Caco-2 (cell line): ENCODE data around the gene MAPK8IP3. TPM values are rescaled to one million over a fixed set of nuclear protein-coding genes. Genes with fewer than 3 reads are reported as not detected.
A peak's percentile ranks its signal among the peaks of the same experiment; 100 is the strongest.
"Not testable (repeated sequence)": the region's sequence is repeated elsewhere in the genome, so short reads cannot be mapped to it uniquely, and the experiment has no call there.

ENCODE experiments used
- BruUV-seq: library from RNA; stranded (reverse); fragments of 400-500 nt; replicated peaks from 2 replicates; lab custom pipeline; 2021; lab: Mats Ljungman, UMichigan
- CTCF ChIA-PET: fragments of 300-600 bp; sonication (Branson Sonifier 250); formaldehyde crosslinking; loops from one replicate; lab custom pipeline; 2022; ENCODE audit warnings: antibody characterized with exemption; lab: Charles Lee
- POLR2A ChIA-PET: fragments of 300-600 bp; sonication (Branson Sonifier 250); formaldehyde crosslinking; loops from one replicate; lab custom pipeline; 2022; ENCODE audit warnings: antibody characterized with exemption; lab: Charles Lee
- DNase-seq, 2 experiments: peaks; one replicate each; pipeline versions ENCODE4 v3.0.0 to v3.0.0-alpha.2; 2020 to 2022
- H3K27me3 ChIP-seq: replicated peaks from 2 replicates; pipeline ENCODE4 v1.6.0; 2011; ENCODE audit warnings: low read length; ENCODE audit not compliant: control insufficient read depth, insufficient read depth
- H3K36me3 ChIP-seq: 2 replicates; pipeline ENCODE4 v1.5.1; 2011; ENCODE audit warnings: low read length; ENCODE audit not compliant: control insufficient read depth, insufficient read depth
- H3K4me1 ChIP-seq: fragments of 250-450 bp; sonication (Bioruptor Pico); 2 replicates; pipeline ENCODE4 v1.5.1; 2020; ENCODE audit warnings: mild to moderate bottlenecking
- H3K4me3 ChIP-seq: 2 replicates; pipeline ENCODE4 v1.5.1; 2011; ENCODE audit warnings: low read depth, mild to moderate bottlenecking, control low read depth, low read length
- H3K9me3 ChIP-seq: fragments of 250-450 bp; sonication (Bioruptor Pico); 2 replicates; pipeline ENCODE4 v1.5.1; 2020; ENCODE audit warnings: mild to moderate bottlenecking, moderate library complexity
- H3K27ac Mint-ChIP-seq: one replicate; pipeline ENCODE4 v1.8.0; 2022; ENCODE audit warnings: mixed read lengths; ENCODE audit not compliant: unreplicated experiment
- H3K27me3 Mint-ChIP-seq: one replicate; pipeline ENCODE4 v1.8.0; 2022; ENCODE audit warnings: mixed read lengths; ENCODE audit not compliant: insufficient read depth, unreplicated experiment
- H3K36me3 Mint-ChIP-seq: one replicate; pipeline ENCODE4 v1.8.0; 2022; ENCODE audit warnings: mild to moderate bottlenecking, mixed read lengths; ENCODE audit not compliant: insufficient read depth, unreplicated experiment
- H3K4me1 Mint-ChIP-seq: one replicate; pipeline ENCODE4 v1.8.0; 2022; ENCODE audit warnings: low read depth, mixed read lengths; ENCODE audit not compliant: unreplicated experiment
- H3K4me3 Mint-ChIP-seq: one replicate; pipeline ENCODE4 v1.8.0; 2022; ENCODE audit warnings: mild to moderate bottlenecking, moderate library complexity, mixed read lengths; ENCODE audit not compliant: unreplicated experiment
- H3K9me3 Mint-ChIP-seq: one replicate; pipeline ENCODE4 v1.8.0; 2022; ENCODE audit warnings: mixed read lengths; ENCODE audit not compliant: unreplicated experiment
- CTCF ChIP-seq, 2 experiments: fragments of 200-600 bp in 1 of 2; IDR thresholded peaks; 1 replicate in 1 of 2; 2 replicates in 1 of 2; pipeline versions ENCODE4 v1.5.1 to v1.8.0; 2011 to 2022; ENCODE audit warnings: antibody characterized with exemption in 1 of 2, control low read depth in 1 of 2, inconsistent platforms in 1 of 2, low read depth in 1 of 2, low read length in 1 of 2, mild to moderate bottlenecking in 1 of 2, moderate library complexity in 1 of 2; ENCODE audit not compliant: insufficient read depth in 1 of 2, severe bottlenecking in 1 of 2, unreplicated experiment in 1 of 2
- intact Hi-C: fragments of 100-400 bp; cut with micrococcal nuclease; formaldehyde crosslinking; loops from one replicate; pipeline ENCODE4 v1.10.0; 2022; ENCODE audit not compliant: unreplicated experiment
- total RNA-seq: library from RNA; stranded (reverse); gene quantifications from 2 replicates; pipeline ENCODE4 v1.2.3, GENCODE V29; 2022

MAPK8IP3 gene
- total RNA-seq, 1 experiment from 2014 or later = 60.5 TPM

DNA sequence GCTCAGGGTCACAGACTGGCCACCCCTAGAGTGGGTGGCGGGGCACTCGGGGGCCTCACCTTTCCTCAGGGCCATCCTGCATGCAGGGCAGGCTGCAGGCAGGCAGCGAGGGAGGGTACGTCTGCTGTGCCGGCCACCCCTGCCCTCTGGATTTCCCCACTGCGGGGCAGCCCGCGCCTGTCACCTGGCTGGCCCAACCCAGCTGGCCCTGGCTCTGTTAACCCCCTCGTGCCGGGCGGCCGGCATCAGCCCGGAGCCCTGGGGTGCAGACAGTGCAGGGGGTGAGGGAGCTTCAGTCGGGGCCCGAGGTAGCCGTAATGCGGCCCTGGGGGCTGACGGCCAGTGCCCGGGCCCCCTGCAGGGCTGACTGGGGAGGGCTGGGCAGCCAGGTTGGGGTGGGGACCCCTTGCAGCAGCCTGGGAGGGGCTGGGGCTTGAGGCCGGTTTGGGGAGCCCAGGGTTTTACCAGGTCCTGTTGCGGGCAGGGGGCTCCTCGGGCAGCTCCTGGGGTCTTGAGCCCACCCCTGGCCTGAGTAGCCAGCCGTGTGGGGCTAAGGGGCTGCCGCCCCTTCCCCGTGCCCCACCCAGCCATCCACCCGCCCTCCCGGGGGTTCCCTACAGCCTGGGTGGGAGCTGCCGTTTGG, 87.7 kb downstream of the MAPK8IP3 start, which contains the start of gene IGFALS:
TSS of gene IGFALS (minus strand) at position 128 of the 643 bp plus-strand sequence. CDS start at position 75, 53 bp downstream.
- intact Hi-C loops = no loop called here
- peaks cover 7% of the 10 kb centered on the region for H3K36me3 Mint-ChIP-seq
- CTCF ChIA-PET = interaction anchor here (2.1 kb wide), 1 partner anchor 11 kb away, joined by 5 read pairs; the partner anchor contains the start of genes NUBP2 and SPSB3

DNA sequence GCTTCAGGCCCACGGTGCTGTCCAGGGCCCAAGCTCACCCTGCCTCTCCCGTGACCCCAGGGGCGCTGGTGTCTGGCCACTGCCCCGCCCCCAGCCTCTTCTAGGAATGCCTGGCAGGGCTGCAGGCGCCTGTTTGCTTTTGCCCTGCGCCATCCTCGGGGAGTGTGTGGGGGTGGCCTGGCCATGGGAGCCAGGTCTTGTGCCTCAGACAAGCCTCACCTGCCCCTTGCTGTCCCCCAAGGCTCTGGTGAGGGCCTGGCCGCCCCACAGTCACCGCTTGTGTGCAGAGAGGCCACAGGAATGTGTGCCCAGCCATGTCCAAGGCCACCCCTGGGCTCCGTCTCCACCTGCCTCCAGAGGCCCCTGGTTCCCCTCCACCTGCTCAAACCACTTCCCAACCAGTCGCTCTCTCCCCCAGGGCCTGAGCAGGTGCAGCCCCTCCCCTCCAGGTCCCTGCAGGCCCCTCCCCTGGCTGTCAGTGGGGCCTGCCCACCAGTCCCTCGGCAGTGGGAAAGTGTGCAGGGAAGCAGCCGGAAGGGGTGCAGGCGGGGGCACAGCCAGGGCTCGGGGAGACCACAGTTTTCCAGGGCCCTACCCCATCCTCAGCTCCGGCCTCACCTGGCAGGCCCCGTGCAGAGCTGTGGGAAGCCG, 88.4 kb downstream of the MAPK8IP3 start:
- intact Hi-C loops = no loop called here
- Mint-ChIP-seq H3K9me3 (no peaks in the 10 kb centered on the region), H3K4me1 (no peaks in the 10 kb centered on the region), H3K4me3 (no peak overlapping the region), H3K36me3 (peaks cover under 1% of the 10 kb centered on the region), H3K27me3 (no peaks in the 10 kb centered on the region), H3K27ac (no peak overlapping the region)
- ChIA-PET CTCF (interaction anchor here (2.1 kb wide), 1 partner anchor 12 kb away, joined by 5 read pairs; the partner anchor contains the start of genes NUBP2 and SPSB3), POLR2A (no interaction called here)
- H3K27me3 ChIP-seq = no peaks in the 10 kb centered on the region
- no peaks in the 10 kb centered on the region for H3K4me1 ChIP-seq
- H3K4me3 ChIP-seq = no peak overlapping the region
- H3K36me3 ChIP-seq = no peaks in the 10 kb centered on the region
- no TSS peak for BruUV-seq
- H3K9me3 ChIP-seq = peaks cover 14% of the 10 kb centered on the region; the same call in 1 of the 2 replicates
- DNase-seq = peak in 1 of 2 experiments; percentile 35
- no peak for TF ChIP-seq CTCF (IDR thresholded peaks at IDR 0.05; ENCODE audit: insufficient read depth in 1 of 2, low read depth in 1 of 2, low read length in 1 of 2, severe bottlenecking in 1 of 2, unreplicated experiment in 1 of 2)

More for the DNA sequence above, 87.7 kb downstream of the MAPK8IP3 start, which contains the start of gene IGFALS:
- BruUV-seq = no TSS peak
- POLR2A ChIA-PET = no interaction called here
- Histone ChIP-seq H3K4me1 (no peaks in the 10 kb centered on the region), H3K4me3 (no peak within 1 kb of the TSS), H3K27me3 (no peaks in the 10 kb centered on the region), H3K9me3 (peaks cover 14% of the 10 kb centered on the region; the same call in 1 of the 2 replicates), H3K36me3 (no peaks in the 10 kb centered on the region)
- no peaks in the 10 kb centered on the region for H3K4me1 Mint-ChIP-seq
- H3K9me3 Mint-ChIP-seq = no peaks in the 10 kb centered on the region
- H3K4me3 Mint-ChIP-seq = no peak within 1 kb of the TSS
- TF ChIP-seq CTCF (IDR thresholded peaks at IDR 0.05; ENCODE audit: insufficient read depth in 1 of 2, low read depth in 1 of 2, low read length in 1 of 2, severe bottlenecking in 1 of 2, unreplicated experiment in 1 of 2) = no peak
- no peaks in the 10 kb centered on the region for H3K27me3 Mint-ChIP-seq
- peak in 1 of 2 experiments; percentile 30 for DNase-seq
- H3K27ac Mint-ChIP-seq = no peak within 1 kb of the TSS

- ChIA-PET CTCF (no interaction called here), POLR2A (no interaction called here)
- H3K4me1 Mint-ChIP-seq = no peaks in the 10 kb centered on the region
- H3K36me3 Mint-ChIP-seq = no peaks in the 10 kb centered on the region
- intact Hi-C loops = no loop called here
- Histone ChIP-seq H3K4me3 (no peak overlapping the region), H3K36me3 (no peaks in the 10 kb centered on the region), H3K27me3 (no peaks in the 10 kb centered on the region), H3K4me1 (no peaks in the 10 kb centered on the region), H3K9me3 (peaks cover 14% of the 10 kb centered on the region; the same call in 1 of the 2 replicates)
- H3K27ac Mint-ChIP-seq = no peak overlapping the region
- BruUV-seq = no TSS peak
- no peaks in the 10 kb centered on the region for H3K9me3 Mint-ChIP-seq
- DNase-seq = no peak
- H3K27me3 Mint-ChIP-seq = no peaks in the 10 kb centered on the region
- no peak for TF ChIP-seq CTCF (IDR thresholded peaks at IDR 0.05; ENCODE audit: insufficient read depth in 1 of 2, low read depth in 1 of 2, low read length in 1 of 2, severe bottlenecking in 1 of 2, unreplicated experiment in 1 of 2)
- no peak overlapping the region for H3K4me3 Mint-ChIP-seq
These were observed 89.1 kb downstream of the MAPK8IP3 start for GRCh38 chr16:1794908-1795666.

DNA sequence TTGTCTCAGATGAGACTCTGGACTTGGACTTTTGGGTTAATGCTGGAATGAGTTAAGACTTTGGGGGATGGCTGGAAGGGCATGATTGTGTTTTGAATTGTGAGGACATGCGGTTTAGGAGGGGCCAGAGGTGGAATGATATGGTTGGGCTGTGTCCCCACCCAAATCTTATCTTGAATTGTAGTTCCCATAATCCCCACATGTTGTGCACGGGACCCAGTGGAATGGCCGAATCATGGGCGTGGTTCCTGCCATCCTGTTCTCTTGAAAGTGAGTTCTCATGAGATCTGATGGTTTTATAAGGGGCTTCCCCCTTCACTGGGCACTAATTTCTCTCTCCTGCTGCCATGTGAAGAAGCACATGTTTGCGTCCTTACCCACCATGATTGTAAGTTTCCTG, 93.3 kb downstream of the MAPK8IP3 start:
- H3K36me3 Mint-ChIP-seq, H3K4me3 Mint-ChIP-seq, H3K27ac Mint-ChIP-seq, DNase-seq, intact Hi-C loops, BruUV-seq, H3K36me3 ChIP-seq, POLR2A ChIA-PET, CTCF ChIA-PET, H3K27me3 ChIP-seq, H3K27me3 Mint-ChIP-seq, H3K4me3 ChIP-seq, H3K9me3 Mint-ChIP-seq, H3K4me1 Mint-ChIP-seq, H3K4me1 ChIP-seq: not testable (repeated sequence)
- H3K9me3 ChIP-seq = peaks cover 14% of the 10 kb centered on the region; the same call in 1 of the 2 replicates
